MM.1S (cell line): ENCODE results near the gene LONRF2.

Source experiments
- DNase-seq: peaks from one replicate; pipeline ENCODE4 v3.0.0-alpha.2; 2015
- H2AFZ ChIP-seq: fragments of 300-600 bp; sonication (generic); 2 replicates; pipeline ENCODE4 v1.6.0; 2016; ENCODE audit warnings: antibody characterized with exemption, low read length
- H3F3A ChIP-seq: fragments of 300-600 bp; sonication (generic); 2 replicates; pipeline ENCODE4 v1.6.1; 2016; ENCODE audit warnings: mild to moderate bottlenecking, antibody characterized with exemption, low read length, moderate library complexity, mixed read lengths; ENCODE audit not compliant: insufficient read depth
- H3K27ac ChIP-seq: fragments of 300-600 bp; sonication (generic); 2 replicates; pipeline ENCODE4 v1.5.1; 2016; ENCODE audit warnings: mild to moderate bottlenecking, low read length
- H3K27me3 ChIP-seq: fragments of 300-600 bp; sonication (generic); replicated peaks from 2 replicates; pipeline ENCODE4 v1.6.0; 2016; ENCODE audit warnings: low read length; ENCODE audit not compliant: insufficient read depth
- H3K36me3 ChIP-seq: fragments of 300-600 bp; sonication (generic); replicated peaks from 2 replicates; pipeline ENCODE4 v1.6.1; 2016; ENCODE audit warnings: mild to moderate bottlenecking, low read length, mixed read lengths; ENCODE audit not compliant: insufficient read depth
- H3K4me1 ChIP-seq: fragments of 300-600 bp; sonication (generic); 2 replicates; pipeline ENCODE4 v1.6.1; 2016; ENCODE audit warnings: low read length, mixed read lengths
- H3K4me2 ChIP-seq: fragments of 300-600 bp; sonication (generic); 2 replicates; pipeline ENCODE4 v1.6.0; 2016; ENCODE audit warnings: low read depth, low read length
- H3K4me3 ChIP-seq: fragments of 300-600 bp; sonication (generic); 2 replicates; pipeline ENCODE4 v1.5.1; 2016; ENCODE audit warnings: low read length, mixed read lengths
- H3K79me2 ChIP-seq: fragments of 300-600 bp; sonication (generic); 2 replicates; pipeline ENCODE4 v1.6.1; 2016; ENCODE audit warnings: mixed run types, low read length, mixed read lengths
- H3K9ac ChIP-seq: fragments of 300-600 bp; sonication (generic); 2 replicates; pipeline ENCODE4 v1.6.1; 2016; ENCODE audit warnings: low read length, mixed read lengths
- H3K9me2 ChIP-seq: fragments of 300-600 bp; sonication (generic); replicated peaks from 2 replicates; pipeline ENCODE4 v1.6.1; 2016; ENCODE audit warnings: mild to moderate bottlenecking, low read length, mixed read lengths; ENCODE audit not compliant: insufficient read depth
- H3K9me3 ChIP-seq: fragments of 300-600 bp; sonication (generic); replicated peaks from 2 replicates; pipeline ENCODE4 v1.6.1; 2016; ENCODE audit warnings: mild to moderate bottlenecking, low read length, mixed read lengths; ENCODE audit not compliant: insufficient read depth
- H4K20me1 ChIP-seq: fragments of 300-600 bp; sonication (generic); 2 replicates; pipeline ENCODE4 v1.6.1; 2016; ENCODE audit warnings: mild to moderate bottlenecking, low read length, moderate library complexity, mixed read lengths; ENCODE audit not compliant: insufficient read depth
- EZH2 ChIP-seq: fragments of 300-600 bp; sonication (generic); optimal IDR thresholded peaks from 2 replicates; pipeline ENCODE3; 2017; ENCODE audit warnings: low read depth, mild to moderate bottlenecking, antibody characterized with exemption, low read length, mixed read lengths
- EZH2phosphoT487 ChIP-seq: fragments of 300-600 bp; sonication (generic); IDR thresholded peaks from 2 replicates; pipeline ENCODE4 v1.6.1; 2018; ENCODE audit warnings: antibody characterized with exemption, low read length
- TF ChIP-seq, protein P1 (sequence below): fragments of 300-600 bp; sonication (generic); IDR thresholded peaks from 2 replicates; pipeline ENCODE4 v1.5.1; 2016; ENCODE audit warnings: antibody characterized with exemption, low read length, mixed read lengths

LONRF2 gene

DNA sequence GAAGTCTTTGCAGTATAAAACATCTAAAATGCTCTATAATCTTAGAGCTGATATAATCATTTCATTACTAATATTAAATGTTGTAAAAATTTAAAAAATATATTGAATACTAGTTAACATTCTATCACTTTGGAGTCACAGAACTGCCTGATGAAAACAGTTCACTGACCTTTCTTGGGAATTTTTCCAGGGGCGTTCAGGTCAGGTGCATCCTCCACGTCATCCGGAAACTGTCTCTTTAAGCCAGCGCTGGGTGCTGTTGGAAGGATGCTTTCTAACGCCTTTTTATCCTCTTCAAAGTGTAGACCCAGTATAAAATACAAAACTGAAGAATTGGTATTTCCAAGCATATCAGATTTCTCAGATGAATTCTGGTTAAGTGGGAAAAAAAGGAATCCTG lies 22.8 kb downstream of the LONRF2 start:
- no peak overlapping the region for H3K9ac ChIP-seq
- no peaks in the 10 kb centered on the region for H3F3A ChIP-seq
- H2AFZ ChIP-seq, result no peak overlapping the region
- no peaks in the 10 kb centered on the region for H3K9me2 ChIP-seq
- no peaks in the 10 kb centered on the region for H3K79me2 ChIP-seq
- TF ChIP-seq EZH2, result no peak
- TF ChIP-seq EZH2phosphoT487, result no peak
- TF ChIP-seq, protein P1, sequence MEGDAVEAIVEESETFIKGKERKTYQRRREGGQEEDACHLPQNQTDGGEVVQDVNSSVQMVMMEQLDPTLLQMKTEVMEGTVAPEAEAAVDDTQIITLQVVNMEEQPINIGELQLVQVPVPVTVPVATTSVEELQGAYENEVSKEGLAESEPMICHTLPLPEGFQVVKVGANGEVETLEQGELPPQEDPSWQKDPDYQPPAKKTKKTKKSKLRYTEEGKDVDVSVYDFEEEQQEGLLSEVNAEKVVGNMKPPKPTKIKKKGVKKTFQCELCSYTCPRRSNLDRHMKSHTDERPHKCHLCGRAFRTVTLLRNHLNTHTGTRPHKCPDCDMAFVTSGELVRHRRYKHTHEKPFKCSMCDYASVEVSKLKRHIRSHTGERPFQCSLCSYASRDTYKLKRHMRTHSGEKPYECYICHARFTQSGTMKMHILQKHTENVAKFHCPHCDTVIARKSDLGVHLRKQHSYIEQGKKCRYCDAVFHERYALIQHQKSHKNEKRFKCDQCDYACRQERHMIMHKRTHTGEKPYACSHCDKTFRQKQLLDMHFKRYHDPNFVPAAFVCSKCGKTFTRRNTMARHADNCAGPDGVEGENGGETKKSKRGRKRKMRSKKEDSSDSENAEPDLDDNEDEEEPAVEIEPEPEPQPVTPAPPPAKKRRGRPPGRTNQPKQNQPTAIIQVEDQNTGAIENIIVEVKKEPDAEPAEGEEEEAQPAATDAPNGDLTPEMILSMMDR, result no peak
- H3K27ac ChIP-seq, result no peak overlapping the region
- H3K4me2 ChIP-seq, result no peak overlapping the region
- DNase-seq, result no peak
- H3K4me1 ChIP-seq, result no peaks in the 10 kb centered on the region
- no peak overlapping the region for H3K4me3 ChIP-seq
- H3K36me3 ChIP-seq, result no peaks in the 10 kb centered on the region
- no peaks in the 10 kb centered on the region for H3K9me3 ChIP-seq
- H4K20me1 ChIP-seq, result no peaks in the 10 kb centered on the region
- H3K27me3 ChIP-seq, result no peaks in the 10 kb centered on the region

DNA sequence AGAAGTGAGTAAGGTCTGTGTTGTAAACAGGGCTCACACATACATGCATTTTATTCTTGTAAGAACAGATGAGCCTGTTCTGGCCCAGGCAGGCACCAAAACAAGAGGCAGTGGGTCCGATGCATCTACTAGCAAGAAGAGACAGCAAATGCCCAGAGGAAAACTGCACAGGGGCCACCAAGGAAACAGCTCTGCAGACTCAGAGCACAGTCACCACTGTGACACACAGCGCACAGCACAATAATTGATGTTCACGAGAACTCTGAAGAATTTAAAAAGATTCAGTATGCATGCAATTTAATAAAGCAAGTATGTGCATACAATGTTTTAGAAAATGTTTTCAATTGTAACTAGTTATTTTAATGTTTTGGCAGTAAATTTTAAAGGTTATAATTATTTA lies 24.8 kb downstream of the LONRF2 start:
- H3K27me3 ChIP-seq, result no peaks in the 10 kb centered on the region
- no peak for DNase-seq
- no peak overlapping the region for H2AFZ ChIP-seq
- H3K4me2 ChIP-seq, result no peak overlapping the region
- H3K36me3 ChIP-seq, result no peaks in the 10 kb centered on the region
- no peak overlapping the region for H3K27ac ChIP-seq
- H3K4me1 ChIP-seq, result no peaks in the 10 kb centered on the region
- no peaks in the 10 kb centered on the region for H3K9me3 ChIP-seq
- no peaks in the 10 kb centered on the region for H4K20me1 ChIP-seq
- TF ChIP-seq, protein P1, result no peak
- TF ChIP-seq EZH2 (no peak), EZH2phosphoT487 (no peak)
- H3K79me2 ChIP-seq, result no peaks in the 10 kb centered on the region
- H3K9ac ChIP-seq, result no peak overlapping the region
- H3K4me3 ChIP-seq, result no peak overlapping the region
- no peaks in the 10 kb centered on the region for H3F3A ChIP-seq
- no peaks in the 10 kb centered on the region for H3K9me2 ChIP-seq

DNA sequence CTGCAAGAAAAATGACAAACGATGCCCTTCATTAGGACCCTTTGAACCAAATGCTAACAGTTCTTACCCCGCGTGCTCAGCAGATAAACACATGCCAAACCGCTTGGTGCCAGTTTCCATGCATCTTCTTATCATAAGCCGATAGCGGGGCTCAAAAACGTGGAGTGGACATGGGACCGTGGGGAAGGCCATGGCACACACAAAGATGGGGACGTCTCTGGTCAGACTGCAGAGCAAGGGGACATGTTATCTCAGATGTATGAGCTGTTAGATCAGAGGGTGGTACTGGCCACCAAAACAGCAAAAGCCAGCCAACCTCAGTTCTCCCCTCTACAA lies 28.2 kb downstream of the LONRF2 start:
- Histone ChIP-seq H3K9ac (no peak overlapping the region), H3K79me2 (no peaks in the 10 kb centered on the region), H3K36me3 (no peaks in the 10 kb centered on the region), H3K4me3 (no peak overlapping the region), H3K4me1 (no peaks in the 10 kb centered on the region), H3K9me2 (no peaks in the 10 kb centered on the region), H3K27ac (no peak overlapping the region), H3K4me2 (no peak overlapping the region), H4K20me1 (no peaks in the 10 kb centered on the region), H3K9me3 (no peaks in the 10 kb centered on the region), H3K27me3 (no peaks in the 10 kb centered on the region), H2AFZ (no peak overlapping the region), H3F3A (no peaks in the 10 kb centered on the region)
- DNase-seq, result no peak
- TF ChIP-seq, protein P1, result no peak
- TF ChIP-seq EZH2 (no peak), EZH2phosphoT487 (no peak)
